Measurements from ENCODE around the gene DNAJC9.

DNA sequence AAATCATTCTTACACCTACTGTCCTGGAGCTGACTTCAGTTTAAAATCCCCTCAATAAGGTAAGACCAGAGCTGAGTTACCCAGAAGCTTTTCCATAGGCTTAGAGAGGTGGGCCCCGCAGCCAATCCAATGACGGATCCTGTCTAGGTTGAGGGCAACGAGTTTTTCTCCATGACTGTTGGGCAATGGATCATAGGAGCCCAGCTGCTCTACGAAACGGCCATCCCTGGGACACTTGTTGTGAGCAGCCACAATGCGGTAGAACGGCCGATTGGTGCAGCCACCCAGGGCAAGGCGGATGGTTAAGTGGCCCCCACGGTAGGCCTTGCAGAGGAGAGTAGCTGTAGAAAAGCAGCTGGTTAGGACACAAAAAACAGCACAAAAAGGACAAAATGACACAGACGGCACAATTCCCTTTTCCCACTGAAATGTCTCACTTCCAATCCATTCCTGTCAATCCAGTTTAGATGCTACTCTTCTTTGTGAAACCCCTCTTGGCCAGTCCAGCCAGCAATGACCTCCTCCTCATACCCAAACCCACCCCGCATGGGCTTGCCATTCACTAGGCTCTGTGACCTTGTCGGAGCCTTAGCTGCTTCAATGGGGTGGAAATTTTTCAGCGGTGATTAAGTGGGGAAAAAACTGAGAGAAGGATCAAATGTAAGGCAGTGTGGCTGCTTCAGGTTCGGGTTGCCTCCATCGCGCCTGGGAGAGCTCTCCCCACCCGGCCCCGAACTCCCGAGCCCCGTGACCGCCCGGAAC lies 4.8 kb upstream of the DNAJC9 start:
- TF ChIP-seq, protein P1, sequence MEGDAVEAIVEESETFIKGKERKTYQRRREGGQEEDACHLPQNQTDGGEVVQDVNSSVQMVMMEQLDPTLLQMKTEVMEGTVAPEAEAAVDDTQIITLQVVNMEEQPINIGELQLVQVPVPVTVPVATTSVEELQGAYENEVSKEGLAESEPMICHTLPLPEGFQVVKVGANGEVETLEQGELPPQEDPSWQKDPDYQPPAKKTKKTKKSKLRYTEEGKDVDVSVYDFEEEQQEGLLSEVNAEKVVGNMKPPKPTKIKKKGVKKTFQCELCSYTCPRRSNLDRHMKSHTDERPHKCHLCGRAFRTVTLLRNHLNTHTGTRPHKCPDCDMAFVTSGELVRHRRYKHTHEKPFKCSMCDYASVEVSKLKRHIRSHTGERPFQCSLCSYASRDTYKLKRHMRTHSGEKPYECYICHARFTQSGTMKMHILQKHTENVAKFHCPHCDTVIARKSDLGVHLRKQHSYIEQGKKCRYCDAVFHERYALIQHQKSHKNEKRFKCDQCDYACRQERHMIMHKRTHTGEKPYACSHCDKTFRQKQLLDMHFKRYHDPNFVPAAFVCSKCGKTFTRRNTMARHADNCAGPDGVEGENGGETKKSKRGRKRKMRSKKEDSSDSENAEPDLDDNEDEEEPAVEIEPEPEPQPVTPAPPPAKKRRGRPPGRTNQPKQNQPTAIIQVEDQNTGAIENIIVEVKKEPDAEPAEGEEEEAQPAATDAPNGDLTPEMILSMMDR (conservative IDR thresholded peaks at IDR 0.05; ENCODE audit: low read length) = no peak
- TF ChIP-seq EZH2phosphoT487 (IDR thresholded peaks at IDR 0.05; ENCODE audit: borderline replicate concordance, low read depth, low read length) = no peak

All from OCI-LY7 (cell line).